Measurements from ENCODE around the gene RHBDF2.

DNA sequence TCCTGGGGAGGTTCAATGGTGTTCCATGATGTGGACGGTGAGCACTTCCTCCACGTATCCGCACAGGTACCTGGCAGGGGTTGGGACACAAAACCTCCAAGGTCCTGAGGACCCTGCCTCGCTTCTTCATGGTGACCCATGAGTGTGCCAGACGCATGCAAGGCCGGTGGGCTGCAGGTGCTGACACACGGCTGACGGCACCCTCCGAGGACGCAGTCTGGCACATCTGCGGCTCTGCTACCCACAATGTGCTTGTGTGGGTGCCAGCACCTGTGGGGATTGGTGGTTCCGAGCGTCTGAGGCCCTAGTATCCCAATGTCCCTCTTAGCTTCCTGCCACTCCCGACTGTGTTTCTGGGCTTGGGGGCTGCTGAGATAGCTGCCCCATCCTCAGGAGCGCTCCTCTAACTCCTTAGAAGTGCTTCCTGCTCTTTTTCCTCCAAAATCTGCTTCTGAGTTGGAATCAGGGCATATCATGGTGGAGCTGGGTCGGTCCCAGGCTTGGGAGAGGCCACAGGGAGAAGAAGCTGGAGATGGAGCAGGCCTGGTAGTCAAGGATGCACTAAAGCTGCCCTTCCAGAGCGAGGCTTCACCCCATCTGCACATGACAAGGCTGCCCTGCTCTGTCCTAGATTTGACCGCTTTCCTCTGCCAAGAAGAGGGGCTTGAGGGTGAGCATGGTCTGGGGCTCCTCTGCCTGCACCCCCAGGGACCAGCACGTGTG is 34.7 kb upstream of the RHBDF2 start:
- TF ChIP-seq, protein P1, sequence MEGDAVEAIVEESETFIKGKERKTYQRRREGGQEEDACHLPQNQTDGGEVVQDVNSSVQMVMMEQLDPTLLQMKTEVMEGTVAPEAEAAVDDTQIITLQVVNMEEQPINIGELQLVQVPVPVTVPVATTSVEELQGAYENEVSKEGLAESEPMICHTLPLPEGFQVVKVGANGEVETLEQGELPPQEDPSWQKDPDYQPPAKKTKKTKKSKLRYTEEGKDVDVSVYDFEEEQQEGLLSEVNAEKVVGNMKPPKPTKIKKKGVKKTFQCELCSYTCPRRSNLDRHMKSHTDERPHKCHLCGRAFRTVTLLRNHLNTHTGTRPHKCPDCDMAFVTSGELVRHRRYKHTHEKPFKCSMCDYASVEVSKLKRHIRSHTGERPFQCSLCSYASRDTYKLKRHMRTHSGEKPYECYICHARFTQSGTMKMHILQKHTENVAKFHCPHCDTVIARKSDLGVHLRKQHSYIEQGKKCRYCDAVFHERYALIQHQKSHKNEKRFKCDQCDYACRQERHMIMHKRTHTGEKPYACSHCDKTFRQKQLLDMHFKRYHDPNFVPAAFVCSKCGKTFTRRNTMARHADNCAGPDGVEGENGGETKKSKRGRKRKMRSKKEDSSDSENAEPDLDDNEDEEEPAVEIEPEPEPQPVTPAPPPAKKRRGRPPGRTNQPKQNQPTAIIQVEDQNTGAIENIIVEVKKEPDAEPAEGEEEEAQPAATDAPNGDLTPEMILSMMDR (IDR thresholded peaks at IDR 0.05; ENCODE audit: low read length) = no peak
- no peak for TF ChIP-seq EZH2phosphoT487 (IDR thresholded peaks at IDR 0.05; ENCODE audit: low read length)

Data from MM.1S (cell line).